Dermis blood vessel endothelial cell (primary cell): Measurements from ENCODE around the gene TRIM47. TPM values are rescaled to one million over a fixed set of nuclear protein-coding genes. Genes with fewer than 3 reads are reported as not detected.

Source experiments
- DNase-seq: peaks from one replicate; pipeline ENCODE4 v3.0.0; 2010
- total RNA-seq: library from RNA; depleted of rRNA; stranded (reverse); fragments of >200 nt; gene quantifications from 2 replicates; pipeline ENCODE4 v1.2.3, GENCODE V29; 2014

Gene TRIM47, protein sequence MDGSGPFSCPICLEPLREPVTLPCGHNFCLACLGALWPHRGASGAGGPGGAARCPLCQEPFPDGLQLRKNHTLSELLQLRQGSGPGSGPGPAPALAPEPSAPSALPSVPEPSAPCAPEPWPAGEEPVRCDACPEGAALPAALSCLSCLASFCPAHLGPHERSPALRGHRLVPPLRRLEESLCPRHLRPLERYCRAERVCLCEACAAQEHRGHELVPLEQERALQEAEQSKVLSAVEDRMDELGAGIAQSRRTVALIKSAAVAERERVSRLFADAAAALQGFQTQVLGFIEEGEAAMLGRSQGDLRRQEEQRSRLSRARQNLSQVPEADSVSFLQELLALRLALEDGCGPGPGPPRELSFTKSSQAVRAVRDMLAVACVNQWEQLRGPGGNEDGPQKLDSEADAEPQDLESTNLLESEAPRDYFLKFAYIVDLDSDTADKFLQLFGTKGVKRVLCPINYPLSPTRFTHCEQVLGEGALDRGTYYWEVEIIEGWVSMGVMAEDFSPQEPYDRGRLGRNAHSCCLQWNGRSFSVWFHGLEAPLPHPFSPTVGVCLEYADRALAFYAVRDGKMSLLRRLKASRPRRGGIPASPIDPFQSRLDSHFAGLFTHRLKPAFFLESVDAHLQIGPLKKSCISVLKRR
- 89.1 and 109 TPM in 2 replicates for total RNA-seq

DNA sequence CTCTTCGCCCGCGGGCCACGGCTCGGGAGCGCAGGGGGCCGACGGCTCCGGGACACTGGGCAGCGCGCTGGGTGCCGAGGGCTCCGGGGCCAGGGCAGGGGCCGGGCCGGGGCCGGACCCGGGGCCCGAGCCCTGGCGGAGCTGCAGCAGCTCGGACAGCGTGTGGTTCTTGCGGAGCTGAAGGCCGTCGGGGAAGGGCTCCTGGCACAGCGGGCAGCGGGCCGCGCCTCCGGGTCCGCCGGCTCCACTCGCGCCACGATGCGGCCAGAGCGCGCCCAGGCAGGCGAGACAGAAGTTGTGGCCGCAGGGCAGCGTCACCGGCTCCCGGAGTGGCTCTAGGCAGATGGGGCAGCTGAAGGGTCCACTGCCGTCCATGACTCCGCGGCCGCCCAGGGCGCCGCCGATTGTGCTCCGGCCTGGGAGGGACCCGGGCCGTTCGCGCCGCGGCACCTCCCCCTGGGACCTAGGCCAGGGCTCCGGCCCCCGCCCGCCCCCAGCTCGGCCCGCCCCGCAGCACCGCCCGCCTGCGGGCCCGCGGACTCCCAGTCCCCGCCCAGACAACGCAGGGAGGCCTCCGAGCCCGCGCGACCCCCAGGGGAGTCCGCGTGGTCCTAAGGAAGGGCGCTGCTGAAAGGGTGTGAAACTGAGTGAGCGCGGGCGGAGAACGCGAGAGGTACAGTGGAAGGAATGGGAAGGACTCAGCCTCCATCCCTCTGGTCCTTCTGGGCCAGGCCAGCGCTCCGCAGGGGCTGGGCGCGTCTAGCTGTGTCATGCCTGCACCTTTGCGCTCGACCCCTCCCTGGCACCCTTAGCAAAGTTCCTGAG lies at the start of gene TRIM47:
TRIM47 (minus strand) TSS at position 408 of the 825 bp plus-strand sequence; CDS start at position 375, 33 bp downstream.
- DNase-seq: peak; percentile 72

DNA sequence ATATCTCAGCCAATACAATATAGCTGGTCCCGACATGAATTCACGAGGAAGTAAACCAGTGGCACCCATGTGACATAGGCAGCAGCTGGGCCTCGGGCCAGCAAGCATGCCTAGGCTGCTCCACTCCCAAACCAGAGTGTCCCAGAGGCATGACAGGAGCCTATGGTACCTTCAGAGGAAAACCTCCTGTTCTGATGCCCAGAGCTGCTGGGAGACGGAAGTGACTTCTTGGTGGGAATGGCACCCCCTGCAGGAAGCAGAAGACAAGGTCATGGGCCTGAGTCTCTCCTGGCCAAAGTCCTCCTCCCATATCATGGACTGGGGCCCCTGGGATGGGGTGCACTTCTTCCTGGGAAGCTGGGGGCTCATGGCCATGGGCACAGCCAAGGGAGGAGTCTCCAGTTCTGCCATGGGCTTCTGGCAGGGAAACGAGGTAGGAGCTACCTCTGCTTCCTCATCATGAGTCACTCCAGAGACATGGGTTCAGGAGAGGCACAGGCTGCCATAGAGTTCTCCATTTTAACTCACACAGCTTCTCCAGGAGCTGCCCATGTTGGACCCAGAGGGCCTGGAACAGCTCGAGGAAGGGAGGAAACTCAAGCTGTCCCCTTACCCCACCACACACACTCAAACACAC lies 49.0 kb upstream of the TRIM47 start:
- peak; percentile 28 for DNase-seq

DNA sequence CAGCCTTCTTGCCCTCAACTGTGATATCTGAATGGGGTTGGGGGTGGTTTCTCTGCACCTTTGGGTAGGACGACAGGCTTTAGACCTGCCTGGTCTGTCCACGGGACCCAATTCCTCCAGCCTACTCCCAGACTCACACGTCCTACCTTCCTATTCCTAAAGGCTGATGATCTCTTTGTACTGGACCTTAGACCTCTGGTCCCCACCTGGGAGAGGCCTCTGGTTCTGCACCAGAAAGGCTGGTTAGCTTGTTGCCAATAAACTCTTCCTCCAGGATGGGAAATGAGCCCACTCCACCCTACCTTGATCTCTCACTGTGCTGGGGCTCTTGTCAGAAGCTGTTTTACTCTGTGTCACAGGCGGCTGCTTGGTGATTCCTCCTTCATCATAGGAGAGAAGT lies 48.1 kb upstream of the TRIM47 start:
- no peak for DNase-seq

DNA sequence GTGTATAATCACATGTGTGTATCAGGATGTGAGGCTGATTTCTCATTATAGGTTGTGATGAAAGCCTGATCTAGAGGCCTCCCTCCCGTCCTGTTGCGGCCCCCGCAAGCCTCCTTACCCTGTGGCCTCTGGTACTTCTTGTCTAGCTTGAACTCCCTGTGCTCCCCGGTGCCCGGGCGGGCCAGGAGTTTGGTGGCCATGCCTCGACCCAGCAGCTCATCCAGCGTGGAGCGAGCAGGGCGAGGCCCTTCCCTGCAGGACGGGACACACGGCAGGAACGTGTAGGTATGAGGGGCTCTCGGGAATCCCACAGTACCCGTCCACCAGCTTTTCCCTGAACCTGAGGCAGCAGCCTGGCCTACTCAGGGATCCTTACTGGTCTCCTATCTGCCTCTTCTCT lies 47.5 kb upstream of the TRIM47 start:
- no peak for DNase-seq

DNA sequence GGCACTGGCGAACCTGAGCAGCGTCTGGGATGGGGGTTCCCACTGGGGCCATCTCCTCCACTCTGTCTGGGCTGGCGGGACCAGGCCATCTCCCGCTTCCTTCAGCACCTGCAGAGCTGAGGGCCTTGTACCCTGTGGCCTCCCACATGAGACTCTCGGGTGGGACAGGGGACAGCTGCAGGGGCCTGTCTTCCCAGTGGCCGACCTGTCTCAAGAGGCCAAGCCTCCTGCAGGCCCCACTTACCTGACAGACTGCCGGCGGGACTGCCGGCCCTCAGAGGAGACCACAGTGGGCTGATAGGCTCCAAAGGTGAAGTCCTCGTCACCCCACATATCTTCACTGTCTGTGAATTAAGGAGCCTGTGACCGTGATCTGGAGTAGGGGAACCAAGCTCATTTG lies 46.7 kb upstream of the TRIM47 start:
- no peak for DNase-seq

DNA sequence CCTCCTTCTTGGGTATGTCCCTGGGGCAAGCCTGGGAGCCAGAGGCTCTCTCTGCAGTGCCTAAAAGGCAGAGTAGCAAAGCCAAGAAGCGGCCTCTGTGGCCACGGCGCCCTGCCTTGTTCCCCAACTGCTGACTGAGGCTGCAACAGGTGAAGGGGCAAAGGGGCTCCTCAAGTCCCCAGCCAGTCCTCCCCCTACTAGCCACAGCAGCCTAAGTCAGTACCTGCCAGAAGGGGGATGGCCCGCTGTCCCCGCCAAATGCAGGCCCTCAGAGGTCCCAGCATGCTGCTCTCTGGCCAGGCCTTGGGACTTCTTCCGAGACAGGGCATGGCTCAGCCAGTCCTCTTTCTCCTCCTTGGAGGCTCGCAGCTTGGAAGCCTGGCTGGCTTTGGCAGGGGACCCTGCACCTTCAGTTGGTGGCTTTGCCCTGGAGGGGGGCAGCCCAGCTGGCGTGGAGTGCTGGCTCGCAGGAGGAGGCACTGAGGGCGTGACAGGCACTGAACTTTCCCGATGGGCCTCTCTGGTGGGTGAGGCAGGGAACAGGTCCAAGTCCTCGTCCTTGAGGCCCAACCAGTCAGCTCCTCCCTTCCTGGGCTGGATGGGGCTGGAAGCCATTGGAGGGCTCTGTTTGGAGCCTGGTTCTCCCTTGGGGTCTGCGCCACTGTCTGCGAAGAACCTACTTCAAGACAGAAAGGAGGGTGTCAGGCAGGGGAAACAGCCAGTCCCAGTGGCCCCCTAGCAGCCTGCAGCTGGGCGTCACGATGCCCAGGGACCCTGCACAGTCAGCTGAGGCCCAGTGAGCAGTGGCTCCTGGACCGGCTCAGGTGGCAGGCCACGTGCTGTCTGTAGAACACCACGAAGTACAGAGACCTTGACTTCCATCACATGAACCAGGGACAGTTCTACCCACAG lies 44.8 kb upstream of the TRIM47 start:
- DNase-seq: no peak

DNA sequence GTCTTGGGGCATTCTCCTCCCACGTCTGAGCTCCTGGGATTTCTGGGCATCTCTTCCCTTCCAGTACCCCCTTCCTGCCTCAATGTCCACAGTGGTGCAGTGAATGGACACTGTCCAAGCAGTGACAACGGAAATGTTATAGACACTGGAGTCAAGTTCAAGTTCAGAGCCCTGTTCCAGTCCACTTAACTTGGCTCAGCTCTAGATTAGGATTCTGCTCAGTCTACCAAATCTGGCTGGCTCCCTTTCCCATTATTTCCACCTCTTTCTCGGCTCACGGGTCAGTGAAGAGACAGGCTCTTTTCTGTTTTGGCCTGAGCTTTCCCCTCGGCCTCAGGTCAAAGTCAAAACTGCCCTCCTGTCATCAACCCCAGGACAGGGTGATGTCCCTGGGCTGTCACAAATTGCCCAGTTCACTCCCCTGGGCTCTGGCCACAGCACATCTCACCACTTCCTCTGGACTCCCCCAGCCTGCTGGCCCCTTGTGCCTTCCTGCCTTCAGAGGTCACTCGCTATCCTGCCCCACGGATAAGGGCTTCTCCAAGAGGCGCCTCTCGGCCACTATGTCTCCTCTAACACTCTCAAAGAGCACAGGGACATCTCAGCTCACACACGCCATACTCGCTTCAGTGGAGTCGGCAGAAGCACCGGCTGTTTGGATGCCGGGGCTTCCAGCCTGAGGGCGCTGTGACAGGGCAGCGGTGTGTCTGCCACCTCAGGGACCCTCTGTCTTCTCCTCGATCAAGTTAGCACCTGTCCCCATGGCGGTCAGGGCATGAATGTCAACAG lies 44.0 kb upstream of the TRIM47 start:
- no peak for DNase-seq

DNA sequence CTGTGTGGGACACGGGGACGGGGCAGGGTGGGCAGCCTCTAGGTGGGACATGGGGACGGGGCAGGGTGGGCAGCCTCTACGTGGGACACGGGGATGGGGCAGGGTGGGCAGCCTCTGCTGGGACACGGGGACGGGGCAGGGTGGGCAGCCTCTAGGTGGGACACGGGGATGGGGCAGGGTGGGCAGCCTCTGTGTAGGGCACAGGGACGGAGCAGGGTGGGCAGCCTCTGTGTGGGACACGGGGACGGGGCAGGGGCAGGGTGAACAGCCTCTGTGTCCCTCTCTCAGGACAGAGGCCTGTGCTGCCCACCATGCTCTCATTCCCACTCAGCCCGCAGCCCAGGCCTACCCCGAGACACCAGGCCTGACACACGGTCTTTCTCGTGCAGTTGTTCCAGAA lies 43.2 kb upstream of the TRIM47 start:
- DNase-seq: no peak

DNA sequence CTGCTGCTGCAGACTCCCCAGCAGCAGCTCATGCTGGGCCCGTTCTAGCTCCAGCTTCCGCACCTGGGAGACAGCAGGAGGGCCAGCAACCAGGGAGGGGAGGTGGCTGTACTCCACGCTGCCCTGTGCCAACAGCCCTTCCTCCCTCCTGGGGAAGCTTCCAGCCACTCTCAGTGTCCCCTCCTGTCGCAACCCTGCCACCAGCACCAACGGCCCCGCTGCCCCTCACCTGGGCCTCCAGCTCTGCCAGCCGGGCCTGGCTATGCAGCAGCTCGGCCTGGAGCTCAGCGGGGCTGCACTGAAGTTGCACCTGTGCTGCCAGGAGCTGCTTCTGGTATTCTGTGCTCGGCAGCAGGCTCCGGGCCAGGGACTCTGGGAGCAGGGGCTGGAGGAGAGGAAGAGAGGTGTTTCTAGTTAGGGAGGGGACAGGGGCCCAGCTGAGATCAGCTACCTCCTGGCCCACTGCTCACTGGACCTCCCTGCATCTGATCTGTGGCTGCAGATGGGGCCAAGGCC lies 41.7 kb upstream of the TRIM47 start:
- DNase-seq: no peak

DNA sequence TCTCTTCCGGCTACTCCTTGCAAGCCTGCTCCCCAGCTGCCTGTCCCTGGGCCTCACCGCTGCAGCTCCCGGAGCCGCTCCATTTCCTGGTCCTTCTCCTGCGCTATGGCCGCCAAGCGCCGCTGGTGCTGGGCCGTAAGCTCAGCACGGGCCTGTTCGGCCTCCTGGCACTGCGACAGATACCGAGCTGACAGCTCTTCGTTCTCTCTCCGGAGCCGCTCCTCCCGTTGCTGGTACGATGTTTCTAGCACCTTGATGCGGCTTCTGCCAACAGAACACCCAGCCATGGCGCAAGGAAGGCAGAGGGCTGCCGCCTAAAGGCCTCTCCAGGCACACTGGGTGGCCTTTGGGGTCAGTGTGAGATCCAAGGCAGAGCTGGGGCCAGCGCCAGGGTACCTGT lies 41.2 kb upstream of the TRIM47 start:
- no peak for DNase-seq

DNA sequence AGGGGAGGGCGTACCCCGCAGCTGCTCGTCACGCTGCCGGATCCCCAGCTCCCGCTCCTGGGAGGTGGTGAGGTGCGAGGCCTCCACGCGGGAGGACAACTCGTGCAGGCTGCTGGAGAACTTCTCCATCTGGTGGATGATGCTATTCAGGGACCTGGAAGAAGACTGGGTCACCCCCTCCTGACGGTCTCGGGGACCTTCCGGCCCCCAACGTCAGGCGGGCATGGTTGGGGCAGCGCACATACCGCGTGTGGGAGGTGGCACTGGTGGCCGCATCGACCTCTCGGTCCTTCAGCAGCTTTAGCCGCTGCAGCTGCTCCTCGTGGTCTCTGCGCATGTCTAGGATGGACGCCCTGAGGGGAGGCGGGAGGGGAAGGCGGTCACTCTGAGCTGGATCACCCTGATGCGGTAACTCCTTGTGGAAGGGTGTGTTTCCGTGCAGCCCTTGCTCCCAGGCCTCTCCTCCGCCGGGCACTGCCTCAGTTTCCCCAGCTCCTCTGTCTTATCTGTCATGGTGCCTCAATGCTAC lies 39.6 kb upstream of the TRIM47 start:
- DNase-seq: no peak

DNA sequence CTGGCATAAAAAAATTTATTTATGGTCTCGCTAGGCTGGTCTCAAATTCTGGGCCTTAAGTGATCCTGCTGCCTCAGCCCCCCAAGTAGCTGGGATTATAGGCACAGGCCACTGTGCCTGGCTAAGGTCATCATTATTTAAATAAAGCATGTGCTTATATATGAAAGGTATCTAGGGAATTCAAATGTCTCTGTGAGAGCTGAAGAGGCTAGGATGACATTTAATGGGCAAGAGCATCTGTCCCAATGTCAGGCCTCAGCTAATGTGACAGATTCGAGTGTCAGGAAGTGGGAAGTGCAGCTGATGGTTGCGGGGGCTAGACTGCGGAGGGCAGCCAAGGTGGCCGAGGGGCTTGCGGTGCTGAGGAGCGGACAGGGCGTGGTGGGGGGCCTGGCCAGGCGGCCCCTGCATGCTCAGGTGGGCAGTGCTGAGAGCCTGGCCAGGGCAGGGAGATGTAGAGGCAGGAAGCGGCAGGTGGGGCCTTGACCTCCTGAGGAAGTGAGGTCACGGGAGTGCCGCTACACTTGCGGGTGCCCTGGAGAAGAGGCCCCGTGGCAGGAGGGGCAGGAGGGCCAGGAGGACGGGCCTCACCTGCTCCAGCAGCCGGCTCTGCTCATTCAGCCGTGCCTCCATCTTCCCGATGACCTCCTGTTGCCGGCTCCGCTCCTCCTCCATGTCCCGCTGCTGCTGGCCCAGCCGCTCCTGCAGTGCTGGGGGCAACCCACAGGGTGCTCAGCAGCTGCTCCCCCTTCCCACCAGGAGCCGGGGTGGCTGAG lies 38.9 kb upstream of the TRIM47 start:
- DNase-seq: no peak

DNA sequence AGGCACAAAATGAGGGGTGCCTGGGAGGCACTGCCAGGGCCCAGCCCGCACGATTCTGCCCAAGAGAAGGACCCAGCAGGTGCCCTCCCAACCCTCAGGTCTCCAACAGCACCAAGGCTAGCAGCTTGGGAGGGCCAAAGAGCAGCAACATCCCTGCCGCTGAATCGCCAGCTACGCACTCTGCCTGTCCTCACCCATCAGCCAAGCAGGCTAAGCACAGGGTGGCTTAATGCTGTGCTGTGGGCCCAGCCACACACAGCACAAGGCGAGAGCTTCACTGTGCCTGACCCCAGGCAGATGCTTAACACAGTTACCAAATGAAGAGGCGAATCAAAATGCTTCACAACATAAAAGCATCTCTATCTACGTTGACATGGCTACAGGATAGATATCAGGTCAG lies 36.9 kb upstream of the TRIM47 start:
- no peak for DNase-seq

DNA sequence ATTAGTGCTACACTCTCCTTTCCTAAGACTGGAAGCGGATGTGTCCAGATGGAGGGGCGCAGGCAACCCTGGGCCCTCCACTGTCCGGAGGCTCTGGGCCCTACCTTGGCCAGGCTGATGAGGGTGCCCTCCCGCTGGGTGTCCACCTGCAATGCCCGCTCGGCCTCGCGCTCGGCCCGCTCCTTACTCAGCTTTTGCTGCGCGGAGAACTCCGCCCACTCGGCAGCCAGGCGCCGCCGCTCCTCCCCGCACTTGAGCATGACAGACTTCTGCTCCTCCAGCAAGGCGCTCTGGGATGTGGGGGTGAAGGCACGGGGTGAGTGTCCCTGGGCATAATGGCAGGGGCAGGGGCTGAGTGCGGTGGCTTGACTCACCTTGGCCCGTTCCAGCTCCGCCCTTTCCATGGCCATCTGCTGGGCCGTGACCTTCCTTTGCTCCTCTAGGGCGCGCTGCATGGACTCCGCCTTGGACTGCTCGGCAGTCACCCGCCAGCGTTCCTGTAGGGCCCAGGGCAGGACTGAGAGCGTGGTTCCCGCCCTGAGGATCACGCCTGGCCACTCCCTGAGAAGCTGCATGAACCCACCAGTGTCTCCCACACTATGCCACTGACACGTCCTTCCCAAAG lies 36.4 kb upstream of the TRIM47 start:
- no peak for DNase-seq

DNA sequence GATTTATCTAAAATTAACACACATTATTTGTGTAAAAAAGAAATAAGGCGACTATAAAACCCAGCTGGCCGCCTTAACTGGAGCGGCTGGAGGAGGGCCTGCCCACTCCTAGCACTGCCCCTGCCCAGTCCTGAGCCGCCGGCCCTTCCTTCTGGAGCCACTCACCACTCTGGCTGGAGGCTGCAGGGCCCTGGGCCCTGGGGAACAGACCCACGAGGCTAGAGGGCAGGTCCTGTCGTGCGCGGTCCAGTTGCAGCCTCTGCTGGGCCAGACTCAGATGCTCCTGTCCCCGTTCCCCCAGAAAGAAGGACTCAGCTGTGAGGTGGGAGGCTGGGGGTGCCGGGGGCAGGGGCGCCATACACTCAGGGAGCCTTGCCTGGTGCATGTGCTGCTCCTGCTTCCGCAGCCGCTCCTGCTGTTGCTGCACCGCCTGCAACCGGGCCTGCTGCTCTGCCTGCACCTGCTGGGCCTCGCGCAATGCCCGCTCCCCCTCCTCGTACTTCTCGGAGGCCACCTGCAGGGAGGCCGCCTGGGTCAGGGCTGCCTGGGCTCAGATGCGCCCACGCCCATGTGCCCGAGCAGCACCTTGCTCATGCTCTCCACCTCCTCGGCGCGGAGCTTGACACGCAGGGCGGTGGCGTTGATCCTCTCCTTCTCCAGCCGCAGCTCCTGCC lies 35.3 kb upstream of the TRIM47 start:
- DNase-seq: no peak

DNA sequence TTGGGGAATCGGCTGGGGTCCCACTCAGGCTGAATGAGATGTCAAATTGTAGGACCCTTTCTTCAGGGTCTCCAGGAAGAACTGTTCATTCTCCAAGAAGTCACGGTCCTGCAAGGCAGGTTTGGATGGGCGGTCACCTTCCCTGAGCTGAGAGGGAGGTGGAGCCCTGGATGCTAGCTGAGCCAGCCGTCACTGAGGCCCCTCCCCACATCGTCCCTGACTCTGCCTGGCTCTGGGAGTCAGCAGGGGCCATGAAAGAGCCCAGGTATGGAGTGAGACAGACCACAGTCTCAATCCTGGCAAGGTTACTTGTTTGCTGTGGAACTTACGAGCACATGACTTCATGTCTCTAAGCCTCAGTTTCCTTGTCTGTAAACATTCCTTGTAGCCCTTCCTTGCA lies 32.3 kb upstream of the TRIM47 start:
- DNase-seq: no peak

DNA sequence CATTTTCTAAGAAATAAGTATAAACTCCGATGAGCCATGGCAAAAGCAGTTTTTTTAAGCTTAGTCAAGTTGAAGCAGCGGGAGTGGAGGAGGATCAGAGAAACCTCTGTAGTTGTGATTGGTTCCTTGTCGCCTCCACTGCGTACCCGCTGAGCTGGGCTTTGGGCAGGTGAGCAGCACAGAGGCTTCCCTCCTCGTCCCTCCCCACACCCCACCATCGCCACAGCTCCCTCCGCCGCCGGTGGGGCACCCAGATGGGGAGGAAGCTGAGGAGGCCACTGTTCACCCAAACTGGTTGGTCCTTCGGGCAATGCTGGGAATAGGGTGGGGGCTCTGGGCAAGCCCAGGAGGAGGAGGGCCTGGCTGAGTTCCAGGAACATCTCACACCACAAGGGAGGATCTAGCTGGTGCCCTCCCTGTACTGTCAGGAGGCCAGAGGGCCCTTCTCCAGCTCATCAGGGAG lies 31.5 kb upstream of the TRIM47 start:
- no peak for DNase-seq

DNA sequence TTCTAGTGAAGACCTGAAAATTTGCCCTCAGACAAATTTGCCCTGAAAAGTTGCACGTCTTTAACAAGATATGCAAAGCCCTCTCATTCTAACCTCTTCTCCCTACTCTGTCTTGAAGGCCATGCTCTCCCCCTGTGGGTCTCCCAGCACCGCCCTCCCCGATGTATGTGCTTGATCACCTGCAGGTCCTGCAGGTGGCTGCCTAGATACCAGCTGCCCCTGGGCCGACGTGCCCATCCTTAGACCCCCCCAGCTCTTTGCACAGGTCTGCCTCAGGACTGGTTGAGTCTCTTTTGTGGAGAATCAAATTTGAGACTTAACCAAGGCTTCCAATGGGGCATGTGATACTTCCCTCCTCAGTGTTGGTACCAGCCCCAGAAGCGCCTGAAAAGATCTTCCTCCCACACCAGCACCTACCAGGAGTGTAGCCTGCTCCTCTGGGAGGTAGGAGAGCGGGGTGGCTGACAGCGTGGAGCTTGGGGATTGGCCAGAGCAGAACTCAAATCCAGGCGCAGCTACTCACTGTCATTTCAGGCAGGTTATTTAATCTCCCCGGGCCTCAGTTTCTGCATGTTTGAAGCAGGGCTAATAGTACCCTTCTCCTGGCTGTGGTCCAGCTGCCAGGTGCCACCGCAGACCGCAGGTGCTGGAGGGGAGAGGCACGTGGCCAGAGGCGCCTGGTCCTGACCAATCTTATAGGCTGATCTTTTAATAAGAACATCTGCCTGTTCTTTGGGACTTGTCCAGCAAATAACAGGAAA lies 30.9 kb upstream of the TRIM47 start:
- no peak for DNase-seq
